GM19463 (cell line): ENCODE results near the gene FRZB.
"Not testable (repeated sequence)": the region's sequence is repeated elsewhere in the genome, so short reads cannot be mapped to it uniquely, and the experiment has no call there.

ENCODE experiments used
- ATAC-seq: cut with Tn5 transposase; IDR thresholded peaks from one replicate; pipeline ENCODE4 v1.9.1; 2021; ENCODE audit warnings: mild to moderate bottlenecking, moderate library complexity; ENCODE audit not compliant: unreplicated experiment

Gene FRZB

GRCh38 chr2:182866461-182867406, at the start of gene FRZB:
FRZB (minus strand) TSS chr2:182866637; CDS start chr2:182866552, 85 bp downstream.
- ATAC-seq, result no peak

GRCh38 chr2:182915369-182916326, 49.2 kb upstream of the FRZB start:
- ATAC-seq, result no peak

GRCh38 chr2:182914852-182915251, 48.4 kb upstream of the FRZB start:
- ATAC-seq, result no peak

- no peak for ATAC-seq
These were observed 46.6 kb upstream of the FRZB start for GRCh38 chr2:182913064-182913463.

- ATAC-seq, result no peak
These were observed 46.1 kb upstream of the FRZB start for GRCh38 chr2:182912518-182912915.

- ATAC-seq, result no peak
These were observed 45.5 kb upstream of the FRZB start for GRCh38 chr2:182911813-182912517.

- no peak for ATAC-seq
These were observed 44.5 kb upstream of the FRZB start for GRCh38 chr2:182910965-182911364.

- no peak for ATAC-seq
These were observed 40.8 kb upstream of the FRZB start for GRCh38 chr2:182907081-182907830.

- ATAC-seq, result no peak
These were observed 40.0 kb upstream of the FRZB start for GRCh38 chr2:182906454-182906853.

- ATAC-seq, result no peak
These were observed 38.4 kb upstream of the FRZB start for GRCh38 chr2:182904844-182905243.

GRCh38 chr2:182903566-182903965, 37.1 kb upstream of the FRZB start:
- no peak for ATAC-seq

- no peak for ATAC-seq
These were observed 35.3 kb upstream of the FRZB start for GRCh38 chr2:182901748-182902147.

GRCh38 chr2:182898718-182899117, 32.3 kb upstream of the FRZB start:
- ATAC-seq, result no peak

- no peak for ATAC-seq
These were observed 30.7 kb upstream of the FRZB start for GRCh38 chr2:182897137-182897536.

- no peak for ATAC-seq
These were observed 29.4 kb upstream of the FRZB start for GRCh38 chr2:182895798-182896197.

GRCh38 chr2:182895169-182895568, 28.7 kb upstream of the FRZB start:
- ATAC-seq, result no peak

- no peak for ATAC-seq
These were observed 27.7 kb upstream of the FRZB start for GRCh38 chr2:182894174-182894573.

GRCh38 chr2:182893666-182894065, 27.2 kb upstream of the FRZB start:
- no peak for ATAC-seq

GRCh38 chr2:182893035-182893434, 26.6 kb upstream of the FRZB start:
- ATAC-seq, result not testable (repeated sequence)

GRCh38 chr2:182891611-182892010, 25.2 kb upstream of the FRZB start:
- ATAC-seq, result no peak
